C4-2B (cell line): ENCODE data around the gene HSF5.

Source experiments
- ZFX ChIP-seq: fragments of 450-650 bp; IDR thresholded peaks from 2 replicates; pipeline ENCODE4 v1.6.1; 2017
- TF ChIP-seq, protein P1 (sequence below): fragments of 450-650 bp; conservative IDR thresholded peaks from 2 replicates; pipeline ENCODE4 v1.5.1; 2017; ENCODE audit warnings: mild to moderate bottlenecking

DNA sequence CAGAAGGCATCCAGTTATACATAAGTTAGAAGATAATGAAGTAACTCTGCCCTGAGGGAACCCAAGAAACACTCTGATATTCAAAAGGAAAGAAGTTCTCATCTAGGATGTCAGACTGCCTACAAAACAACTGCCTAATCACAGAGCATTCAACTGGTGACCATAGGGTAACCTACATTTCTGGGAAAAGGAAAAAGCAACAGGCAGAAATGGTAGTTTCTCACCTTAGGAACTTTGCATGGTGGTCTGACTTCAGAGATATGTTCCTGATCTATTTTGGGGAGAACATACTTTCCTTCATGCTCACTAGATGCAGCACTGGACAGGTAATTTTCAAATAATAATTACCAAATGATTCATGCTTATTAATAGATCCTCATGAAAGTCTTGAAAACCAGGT is 87.4 kb downstream of the HSF5 start:
- TF ChIP-seq, protein P1, sequence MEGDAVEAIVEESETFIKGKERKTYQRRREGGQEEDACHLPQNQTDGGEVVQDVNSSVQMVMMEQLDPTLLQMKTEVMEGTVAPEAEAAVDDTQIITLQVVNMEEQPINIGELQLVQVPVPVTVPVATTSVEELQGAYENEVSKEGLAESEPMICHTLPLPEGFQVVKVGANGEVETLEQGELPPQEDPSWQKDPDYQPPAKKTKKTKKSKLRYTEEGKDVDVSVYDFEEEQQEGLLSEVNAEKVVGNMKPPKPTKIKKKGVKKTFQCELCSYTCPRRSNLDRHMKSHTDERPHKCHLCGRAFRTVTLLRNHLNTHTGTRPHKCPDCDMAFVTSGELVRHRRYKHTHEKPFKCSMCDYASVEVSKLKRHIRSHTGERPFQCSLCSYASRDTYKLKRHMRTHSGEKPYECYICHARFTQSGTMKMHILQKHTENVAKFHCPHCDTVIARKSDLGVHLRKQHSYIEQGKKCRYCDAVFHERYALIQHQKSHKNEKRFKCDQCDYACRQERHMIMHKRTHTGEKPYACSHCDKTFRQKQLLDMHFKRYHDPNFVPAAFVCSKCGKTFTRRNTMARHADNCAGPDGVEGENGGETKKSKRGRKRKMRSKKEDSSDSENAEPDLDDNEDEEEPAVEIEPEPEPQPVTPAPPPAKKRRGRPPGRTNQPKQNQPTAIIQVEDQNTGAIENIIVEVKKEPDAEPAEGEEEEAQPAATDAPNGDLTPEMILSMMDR, result no peak
- TF ChIP-seq ZFX, result no peak
